Kidney (tissue), 14 donors: ENCODE data around the gene CDK3. TPM values are rescaled to one million over a fixed set of nuclear protein-coding genes. Genes with fewer than 3 reads are reported as not detected.

Experiments used
- DNase-seq, 5 donors: peaks; one replicate each; pipeline ENCODE4 v3.0.0-alpha.2; 2013 to 2020
- FAIRE-seq: peaks from 2 replicates; lab custom pipeline; 2012; peaks lifted over from hg19 to GRCh38; lab: Jason Lieb, UNC
- H3K27ac ChIP-seq, 2 donors: one replicate each; pipeline ENCODE4 v1.7.0; 2013; ENCODE audit warnings: low read depth in 2 of 2, low read length in 2 of 2, inconsistent platforms in 1 of 2
- H3K27me3 ChIP-seq: one replicate; pipeline ENCODE4 v1.7.1; 2013; ENCODE audit warnings: low read length, inconsistent platforms; ENCODE audit not compliant: control insufficient read depth, insufficient read depth
- H3K36me3 ChIP-seq, 3 donors: one replicate each; pipeline versions ENCODE4 v1.7.0 to v1.7.1; 2013; ENCODE audit warnings: low read length in 3 of 3, control low read depth in 1 of 3, inconsistent platforms in 1 of 3; ENCODE audit not compliant: insufficient read depth in 3 of 3, control insufficient read depth in 2 of 3
- H3K4me1 ChIP-seq, 3 donors: one replicate each; pipeline versions ENCODE4 v1.7.0 to v1.7.1; 2013; ENCODE audit warnings: low read length in 3 of 3, inconsistent platforms in 1 of 3, low read depth in 1 of 3; ENCODE audit not compliant: control insufficient read depth in 2 of 3, insufficient read depth in 2 of 3
- H3K4me3 ChIP-seq, 3 donors: one replicate each; pipeline versions ENCODE4 v1.7.0 to v1.8.1; 2013; ENCODE audit warnings: low read length in 3 of 3, control low read depth in 1 of 3, inconsistent platforms in 1 of 3
- H3K9ac ChIP-seq, 3 donors: one replicate each; pipeline versions ENCODE4 v1.7.0 to v1.7.1; 2013; ENCODE audit warnings: low read length in 3 of 3, control low read depth in 1 of 3, inconsistent platforms in 1 of 3
- H3K9me3 ChIP-seq, 3 donors: one replicate each; pipeline versions ENCODE4 v1.7.0 to v1.7.1; 2013; ENCODE audit warnings: low read length in 3 of 3, control low read depth in 1 of 3, inconsistent platforms in 1 of 3; ENCODE audit not compliant: control insufficient read depth in 2 of 3, insufficient read depth in 1 of 3
- CTCF ChIP-seq: IDR thresholded peaks from 3 replicates; pipeline ENCODE4 v1.5.1; 2012; ENCODE audit warnings: mild to moderate bottlenecking, moderate library complexity, borderline replicate concordance; ENCODE audit not compliant: insufficient read depth; ENCODE audit errors: extremely low read depth
- intact Hi-C: fragments of 100-400 bp; cut with DNase I; formaldehyde crosslinking; loops from one replicate; pipeline ENCODE4 v1.11.1; 2022
- polyA plus RNA-seq: library from polyadenylated mRNA; stranded (reverse); fragments of 350-450 nt; fragmentation: Illumina TruSeq; extraction: RNeasy Lipid Tissue Mini Kit (QIAGEN cat#74804); gene quantifications from one replicate; pipeline ENCODE4 v1.2.3, GENCODE V29; 2014; ENCODE audit warnings: low read depth, low replicate concordance; ENCODE audit not compliant: insufficient read depth
- total RNA-seq: library from RNA; stranded (reverse); fragmentation: NEBNext Ultra II Directional; extraction: Animal tissue kit (Norgen Biotek cat#: 25700); gene quantifications from one replicate; pipeline ENCODE4 v1.2.1, GENCODE V29; 2021
- donor health status: control.
- donor health status: control.
- donor health status: control.
- donor health status: control.
- donor health status: control.
- donor health status: DM: yes; HTN: yes; CAD: no.
- donor health status: Normal renal cell carcinoma (clear cell type).

CDK3 gene
- total and polyA plus RNA-seq, 2 donors from 2014 or later, result 7.1 to 7.4 TPM

- H3K4me3 ChIP-seq, result no peak overlapping the region
- no peaks in the 10 kb centered on the region for H3K9me3 ChIP-seq
- H3K36me3 ChIP-seq, result peaks cover 22 to 63% (median 50%) of the 10 kb centered on the region in 3 donors
- TF ChIP-seq CTCF, result no peak
- peaks cover 0 to 4% (median 1%) of the 10 kb centered on the region in 3 donors for H3K4me1 ChIP-seq
- H3K27ac ChIP-seq, result no peak overlapping the region
- no peaks in the 10 kb centered on the region for H3K27me3 ChIP-seq
- intact Hi-C loops, result no loop called here
- FAIRE-seq (no peak), DNase-seq (peak in 1 of 5 donors; percentile 39)
- H3K9ac ChIP-seq, result no peak overlapping the region
Observed at GRCh38 chr17:76046064-76046463, 45.4 kb downstream of the CDK3 start.

GRCh38 chr17:76048025-76048605 is 47.5 kb downstream of the CDK3 start:
- TF ChIP-seq CTCF, result no peak
- Histone ChIP-seq H3K4me3 (no peak overlapping the region), H3K9ac (no peak overlapping the region), H3K4me1 (peaks cover 0 to 4% (median 2%) of the 10 kb centered on the region in 3 donors), H3K27ac (no peak overlapping the region), H3K27me3 (no peaks in the 10 kb centered on the region), H3K36me3 (peaks cover 18 to 57% (median 42%) of the 10 kb centered on the region in 3 donors), H3K9me3 (no peaks in the 10 kb centered on the region)
- no peak for FAIRE-seq
- intact Hi-C loops, result no loop called here
- DNase-seq, result no peak

GRCh38 chr17:76048711-76049110 is 48.1 kb downstream of the CDK3 start:
- FAIRE-seq, result no peak
- H3K9me3 ChIP-seq, result no peaks in the 10 kb centered on the region
- H3K4me1 ChIP-seq, result peaks cover 0 to 4% (median 2%) of the 10 kb centered on the region in 3 donors
- peaks cover 14 to 51% (median 41%) of the 10 kb centered on the region in 3 donors for H3K36me3 ChIP-seq
- no peak overlapping the region for H3K9ac ChIP-seq
- no peak for TF ChIP-seq CTCF
- H3K27me3 ChIP-seq, result no peaks in the 10 kb centered on the region
- intact Hi-C loops, result no loop called here
- H3K4me3 ChIP-seq, result no peak overlapping the region
- no peak for DNase-seq
- H3K27ac ChIP-seq, result no peak overlapping the region
